GM12891 (cell line): ENCODE measurements around the gene GPC6.

Experiments
- DNase-seq: peaks from one replicate; pipeline ENCODE4 v3.0.0; 2011; ENCODE audit warnings: low spot score; ENCODE audit not compliant: insufficient read length
- FAIRE-seq: peaks from 2 replicates; lab custom pipeline; 2011; peaks lifted over from hg19 to GRCh38; lab: Jason Lieb, UNC
- PAX5 ChIP-seq: IDR thresholded peaks from 2 replicates; pipeline ENCODE4 v1.6.1; 2011; ENCODE audit warnings: low read length, moderate library complexity, mild to moderate bottlenecking; ENCODE audit not compliant: insufficient read depth, severe bottlenecking
- POLR2A ChIP-seq: IDR thresholded peaks from 2 replicates; pipeline ENCODE4 v1.6.1; 2011; ENCODE audit warnings: low read depth, low read length, control low read depth
- POLR2AphosphoS5 ChIP-seq: IDR thresholded peaks from 2 replicates; pipeline ENCODE4 v1.6.1; 2011; ENCODE audit warnings: low read depth, low read length, control low read depth
- POU2F2 ChIP-seq: IDR thresholded peaks from 2 replicates; pipeline ENCODE4 v1.6.1; 2011; ENCODE audit warnings: low read depth, mild to moderate bottlenecking, control low read depth, low read length, moderate library complexity
- SPI1 ChIP-seq: IDR thresholded peaks from 2 replicates; pipeline ENCODE4 v1.6.1; 2011; ENCODE audit warnings: low read depth, low read length, control low read depth
- TAF1 ChIP-seq: IDR thresholded peaks from 2 replicates; pipeline ENCODE4 v1.6.1; 2011; ENCODE audit warnings: low read depth, low read length, control low read depth

The GPC6 gene

DNA sequence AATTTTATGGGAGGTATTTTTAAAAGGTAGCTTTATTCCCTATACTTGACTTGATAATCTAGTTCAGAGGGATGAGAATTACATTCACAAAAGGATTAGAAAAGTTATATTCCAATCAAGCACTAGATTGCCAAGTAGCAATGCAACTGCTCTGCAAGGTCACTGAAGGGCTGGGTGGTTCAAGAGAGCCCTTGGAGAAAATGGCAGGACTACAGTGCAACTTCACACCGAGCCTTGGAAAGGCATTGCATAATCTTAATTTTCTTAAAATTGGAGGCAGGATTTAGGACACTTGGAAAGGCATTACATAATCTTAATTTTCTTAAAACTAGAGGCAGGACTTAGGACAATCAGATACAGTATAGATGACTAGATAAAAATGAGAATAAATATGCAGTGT is 936.9 kb downstream of the GPC6 start:
- no peak for FAIRE-seq
- TF ChIP-seq POU2F2 (no peak), TAF1 (no peak), PAX5 (no peak), POLR2AphosphoS5 (no peak), SPI1 (no peak), POLR2A (no peak)

DNA sequence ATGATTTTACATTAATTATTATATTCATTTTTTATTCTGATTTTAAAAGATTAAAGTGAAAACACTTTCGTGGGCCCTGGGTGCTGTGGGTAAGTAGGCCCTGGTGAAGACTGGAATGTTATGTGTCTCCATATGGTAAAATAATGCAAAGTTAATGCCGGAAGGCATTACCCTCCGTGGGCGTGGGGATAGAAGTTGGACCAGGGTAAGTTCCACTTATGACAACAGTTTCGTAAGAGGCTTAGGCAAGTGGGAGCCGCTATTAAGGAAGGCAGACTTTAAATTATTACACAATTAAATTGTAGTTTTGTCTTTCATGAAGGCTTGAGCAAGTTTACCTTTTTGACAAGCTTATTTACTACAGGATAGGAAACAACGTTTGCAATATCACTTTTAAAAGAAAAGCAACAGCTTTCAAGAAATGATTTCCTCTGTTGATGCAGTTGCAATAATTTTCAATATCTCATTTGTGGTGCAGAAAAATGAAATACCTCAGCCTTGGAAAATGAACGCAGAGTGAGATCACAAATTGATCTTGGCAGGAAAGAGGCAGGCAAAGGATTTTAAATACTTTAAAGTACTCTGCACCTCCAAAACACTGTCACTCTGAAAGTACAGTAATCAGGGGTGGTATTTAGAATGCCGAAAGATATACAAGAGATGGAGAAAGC is 942.3 kb downstream of the GPC6 start:
- DNase-seq (no peak), FAIRE-seq (no peak)
- TF ChIP-seq POU2F2 (no peak), TAF1 (no peak), POLR2A (no peak), PAX5 (no peak), POLR2AphosphoS5 (no peak), SPI1 (no peak)

More for the DNA sequence above, 936.9 kb downstream of the GPC6 start:
- DNase-seq: no peak

DNA sequence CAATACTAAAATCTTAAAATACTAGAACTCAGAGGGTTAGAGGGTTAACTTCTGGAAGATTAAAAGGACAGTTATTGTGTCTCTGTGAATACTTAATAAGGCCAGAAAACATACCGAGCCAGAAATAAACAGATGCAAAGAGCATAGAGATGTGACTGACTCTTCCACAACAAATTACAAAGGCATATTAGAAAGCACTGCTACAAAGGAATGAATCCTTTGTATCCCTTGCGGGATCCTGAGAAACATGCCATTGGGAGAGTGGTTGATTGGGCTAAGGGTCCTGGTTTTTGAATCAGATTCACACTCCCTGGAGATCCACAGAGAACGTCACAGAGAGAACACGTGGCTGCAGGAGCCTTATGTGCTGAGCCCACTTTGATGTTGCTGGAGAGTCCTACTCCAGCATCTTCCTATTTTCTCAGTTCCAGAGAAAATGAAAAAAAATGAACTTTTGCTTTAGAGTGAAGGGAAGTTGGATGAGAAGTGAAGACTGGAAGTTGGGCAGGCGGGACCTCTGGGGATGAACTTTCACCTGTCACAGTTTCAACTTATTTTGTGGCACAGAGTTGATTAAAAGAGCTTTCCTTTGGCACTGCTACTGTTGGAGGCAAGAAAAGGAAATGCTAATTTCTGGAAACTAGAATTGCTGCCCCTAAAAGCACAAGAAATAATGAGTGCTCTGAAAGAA is 943.0 kb downstream of the GPC6 start:
- DNase-seq: no peak
- TF ChIP-seq SPI1 (no peak), PAX5 (no peak), TAF1 (no peak), POLR2AphosphoS5 (no peak), POU2F2 (no peak), POLR2A (no peak)
- no peak for FAIRE-seq

DNA sequence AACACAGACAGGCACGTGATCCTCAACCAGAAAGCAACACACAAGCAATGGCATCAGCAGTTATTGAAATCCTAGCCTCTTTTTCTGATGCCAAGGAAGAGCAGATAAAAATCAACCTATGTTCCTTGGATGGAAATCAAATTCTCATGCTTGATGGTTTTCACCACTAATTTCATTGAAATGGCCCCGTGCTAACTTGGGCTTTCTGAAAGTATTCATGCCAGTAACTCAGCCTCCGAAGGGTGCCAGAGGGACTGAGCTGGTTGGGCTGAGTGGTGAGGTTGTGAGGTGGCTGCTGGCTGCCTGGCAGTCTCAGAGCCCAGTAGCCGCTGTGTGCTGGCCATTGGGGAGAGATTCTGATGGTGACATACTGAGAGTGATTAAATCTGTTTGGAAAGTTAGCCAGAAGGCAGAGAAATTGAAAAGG is 943.6 kb downstream of the GPC6 start:
- TF ChIP-seq PAX5: no peak
- no peak for TF ChIP-seq TAF1
- TF ChIP-seq POLR2AphosphoS5: no peak
- no peak for TF ChIP-seq POU2F2
- no peak for TF ChIP-seq POLR2A
- TF ChIP-seq SPI1: no peak
- DNase-seq (no peak), FAIRE-seq (no peak)

DNA sequence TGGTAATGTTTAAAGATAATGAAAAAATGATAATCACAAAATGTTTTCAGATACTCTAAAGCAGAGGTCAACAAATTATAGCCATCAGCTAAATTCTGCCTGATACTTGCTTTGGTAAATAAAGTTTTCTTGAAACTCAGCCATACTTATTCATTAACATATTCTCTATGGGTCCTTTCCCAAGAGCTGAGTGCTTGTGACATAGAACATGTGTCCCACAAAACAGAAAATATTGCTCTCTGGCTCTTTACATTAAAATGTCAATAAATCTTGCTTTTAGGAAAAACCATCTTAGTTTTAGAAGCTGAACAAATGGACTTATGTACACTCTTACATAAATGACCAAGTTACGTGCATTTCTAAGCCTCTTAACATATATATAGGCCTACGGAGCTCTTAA is 945.8 kb downstream of the GPC6 start:
- TF ChIP-seq POLR2A (no peak), POLR2AphosphoS5 (no peak), SPI1 (no peak), TAF1 (no peak), POU2F2 (no peak), PAX5 (no peak)
- no peak for FAIRE-seq

DNA sequence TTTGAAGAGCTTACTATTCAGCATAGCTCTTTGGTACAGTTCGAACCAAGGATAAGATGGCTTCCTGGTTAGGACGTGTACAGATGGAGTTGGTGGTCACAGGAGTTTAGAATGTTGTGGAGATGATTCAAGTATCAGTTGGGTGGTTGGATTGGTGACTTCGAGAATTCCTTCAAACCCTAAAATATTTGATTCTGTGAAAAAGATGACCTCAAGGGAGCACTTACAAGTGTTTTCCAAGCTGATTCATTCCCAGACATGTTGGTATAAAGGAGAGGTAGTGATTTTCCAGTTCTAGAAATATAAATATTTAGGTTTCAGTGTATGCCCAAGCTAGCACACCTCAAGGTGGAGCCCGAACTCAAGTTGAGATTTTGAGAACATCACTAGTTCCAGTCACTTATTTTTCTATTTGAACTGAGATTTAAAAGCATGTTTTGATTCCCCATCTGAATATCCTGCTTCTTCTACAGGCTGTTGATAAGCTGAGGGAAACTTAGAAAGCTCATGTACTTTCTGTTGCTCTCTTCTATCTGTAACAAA is 946.8 kb downstream of the GPC6 start:
- no peak for DNase-seq
- FAIRE-seq: no peak
- TF ChIP-seq TAF1 (no peak), POU2F2 (no peak), SPI1 (no peak), POLR2AphosphoS5 (no peak), PAX5 (no peak), POLR2A (no peak)

More for the DNA sequence above, 945.8 kb downstream of the GPC6 start:
- DNase-seq: no peak

DNA sequence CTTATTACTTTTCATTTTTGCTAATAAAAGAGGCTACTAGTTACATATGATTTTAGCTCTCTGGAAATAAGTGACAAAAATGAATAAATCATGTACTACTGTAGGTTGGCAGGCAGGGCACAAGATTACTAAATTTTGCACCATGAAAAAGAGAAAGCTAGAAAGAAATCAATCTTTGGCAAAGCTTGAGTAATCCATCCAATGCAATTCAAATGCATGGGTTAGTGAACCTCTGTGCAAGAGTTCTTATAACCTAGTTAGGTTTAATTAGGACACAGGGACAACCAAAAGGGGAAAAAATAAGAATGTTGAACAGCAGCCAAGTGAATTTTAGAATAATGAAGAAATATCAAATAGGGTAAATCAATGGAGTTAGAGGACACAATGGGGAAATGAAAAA is 947.4 kb downstream of the GPC6 start:
- DNase-seq: no peak
- no peak for TF ChIP-seq PAX5
- TF ChIP-seq TAF1: no peak
- no peak for TF ChIP-seq SPI1
- no peak for TF ChIP-seq POU2F2
- TF ChIP-seq POLR2AphosphoS5: no peak
- no peak for TF ChIP-seq POLR2A
- FAIRE-seq: no peak

DNA sequence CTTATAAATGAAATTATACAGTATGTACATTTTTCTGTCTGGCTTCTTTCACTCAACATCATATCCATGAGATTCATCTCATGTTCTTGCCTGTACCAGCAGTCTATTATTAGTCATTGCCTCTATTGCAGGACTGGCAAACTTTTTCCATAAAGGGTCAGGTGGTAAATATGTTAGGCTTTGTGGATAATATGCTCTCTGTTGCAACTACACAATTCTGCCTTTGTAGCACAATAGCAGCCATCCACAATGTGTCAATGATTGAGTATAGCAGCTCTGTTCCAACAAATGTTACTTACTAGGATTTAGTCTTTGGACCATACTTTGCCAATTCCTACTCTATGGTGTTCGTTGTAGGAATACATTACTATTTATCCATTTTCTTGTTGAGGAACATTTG is 948.5 kb downstream of the GPC6 start:
- FAIRE-seq (no peak), DNase-seq (no peak)

DNA sequence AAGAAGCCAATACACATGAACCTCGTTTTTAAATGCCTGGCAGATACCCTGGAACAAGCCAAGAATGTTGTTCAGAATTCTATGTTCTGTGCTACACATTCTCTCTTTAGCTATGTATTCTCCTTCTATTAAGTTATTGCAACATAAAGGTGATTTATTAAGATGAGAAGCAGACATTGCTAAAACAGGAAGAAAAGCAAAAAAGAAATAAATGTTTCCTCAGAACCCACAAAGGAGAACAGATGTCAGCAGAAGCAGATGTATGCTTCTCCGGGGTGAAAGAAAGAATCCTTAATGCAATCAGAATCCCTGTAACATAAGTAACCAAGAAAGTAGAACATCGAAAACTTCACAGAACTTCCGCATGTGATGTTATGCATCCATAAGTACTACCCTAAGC is 950.0 kb downstream of the GPC6 start:
- TF ChIP-seq POLR2A (no peak), POU2F2 (no peak), POLR2AphosphoS5 (no peak)
- FAIRE-seq (no peak), DNase-seq (no peak)

More for the DNA sequence above, 948.5 kb downstream of the GPC6 start:
- no peak for TF ChIP-seq PAX5
- TF ChIP-seq POLR2AphosphoS5: no peak
- TF ChIP-seq TAF1: no peak
- no peak for TF ChIP-seq SPI1
- no peak for TF ChIP-seq POLR2A
- no peak for TF ChIP-seq POU2F2

DNA sequence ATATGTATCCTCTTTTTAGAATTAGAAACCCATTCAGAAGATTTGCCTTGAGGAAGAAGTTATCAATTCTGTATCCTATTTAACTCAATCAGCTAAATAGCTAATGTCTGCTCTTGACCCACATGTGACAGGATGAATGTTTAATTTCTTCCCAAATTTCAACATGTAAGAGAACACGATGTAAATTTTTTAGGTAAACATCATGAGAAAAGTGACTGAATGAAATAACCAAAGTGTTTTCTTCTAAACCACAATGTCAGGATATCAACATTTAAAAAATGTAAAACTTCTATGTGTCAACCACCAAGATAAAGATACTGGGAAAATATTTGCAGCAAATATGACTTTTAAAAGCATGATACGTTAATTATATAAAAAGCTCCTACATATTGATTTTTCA is 950.4 kb downstream of the GPC6 start:
- no peak for TF ChIP-seq POLR2AphosphoS5
- TF ChIP-seq SPI1: no peak
- no peak for TF ChIP-seq POU2F2
- no peak for TF ChIP-seq POLR2A
- TF ChIP-seq PAX5: no peak
- no peak for TF ChIP-seq TAF1
- no peak for DNase-seq
- no peak for FAIRE-seq
